Prostate gland (tissue), 2 donors: ENCODE measurements around the gene SYT17.

Source experiments
- CTCF ChIP-seq, 4 experiments: fragments of 200-600 bp in 2 of 4; fragments of 450-650 bp in 2 of 4; sonication (generic) in 2 of 4; IDR thresholded peaks; 1 replicate in 3 of 4; 2 replicates in 1 of 4; pipeline ENCODE4 v1.5.1; 2016 to 2019; ENCODE audit warnings: antibody characterized with exemption in 4 of 4, mild to moderate bottlenecking in 2 of 4, moderate library complexity in 2 of 4
- POLR2A ChIP-seq: fragments of 450-650 bp; IDR thresholded peaks from one replicate; pipeline ENCODE4 v1.6.1; 2016; ENCODE audit warnings: antibody characterized with exemption, mild to moderate bottlenecking
- POLR2AphosphoS5 ChIP-seq: sonication (generic); formaldehyde crosslinking; IDR thresholded peaks from one replicate; pipeline ENCODE4 v1.6.1; 2017; ENCODE audit warnings: antibody characterized with exemption

GRCh38 chr16:19289811-19290485 lies 121.9 kb downstream of the SYT17 start:
- TF ChIP-seq POLR2A (no peak), CTCF (IDR thresholded peaks at IDR 0.05) (no peak), POLR2AphosphoS5 (no peak)
